ENCODE measurements around the gene BARX1.

Gene BARX1

GRCh38 chr9:93902780-93903655 is 52.1 kb downstream of the BARX1 start:
- no peak overlapping the region for H3K4me3 ChIP-seq (ENCODE audit: low read depth, low read length)
- TF ChIP-seq CTCF (IDR thresholded peaks at IDR 0.05; ENCODE audit: borderline replicate concordance, insufficient read depth, low read depth, low read length), result no peak

GRCh38 chr9:93902051-93902779 is 52.9 kb downstream of the BARX1 start:
- TF ChIP-seq CTCF (IDR thresholded peaks at IDR 0.05; ENCODE audit: borderline replicate concordance, insufficient read depth, low read depth, low read length), result no peak
- H3K4me3 ChIP-seq (ENCODE audit: low read depth, low read length), result no peak overlapping the region

Measured in GM12875 (cell line).